ENCODE data around the gene PDE7B.

Gene PDE7B

GRCh38 chr6:135890876-135891275 is 39.4 kb downstream of the PDE7B start:
- DNase-seq, result no peak

GRCh38 chr6:135891710-135892109 is 40.2 kb downstream of the PDE7B start:
- no peak for DNase-seq

GRCh38 chr6:135895231-135895911 is 43.9 kb downstream of the PDE7B start:
- no peak for DNase-seq

- no peak for DNase-seq
Measured at GRCh38 chr6:135897087-135897486, 45.6 kb downstream of the PDE7B start.

DNA sequence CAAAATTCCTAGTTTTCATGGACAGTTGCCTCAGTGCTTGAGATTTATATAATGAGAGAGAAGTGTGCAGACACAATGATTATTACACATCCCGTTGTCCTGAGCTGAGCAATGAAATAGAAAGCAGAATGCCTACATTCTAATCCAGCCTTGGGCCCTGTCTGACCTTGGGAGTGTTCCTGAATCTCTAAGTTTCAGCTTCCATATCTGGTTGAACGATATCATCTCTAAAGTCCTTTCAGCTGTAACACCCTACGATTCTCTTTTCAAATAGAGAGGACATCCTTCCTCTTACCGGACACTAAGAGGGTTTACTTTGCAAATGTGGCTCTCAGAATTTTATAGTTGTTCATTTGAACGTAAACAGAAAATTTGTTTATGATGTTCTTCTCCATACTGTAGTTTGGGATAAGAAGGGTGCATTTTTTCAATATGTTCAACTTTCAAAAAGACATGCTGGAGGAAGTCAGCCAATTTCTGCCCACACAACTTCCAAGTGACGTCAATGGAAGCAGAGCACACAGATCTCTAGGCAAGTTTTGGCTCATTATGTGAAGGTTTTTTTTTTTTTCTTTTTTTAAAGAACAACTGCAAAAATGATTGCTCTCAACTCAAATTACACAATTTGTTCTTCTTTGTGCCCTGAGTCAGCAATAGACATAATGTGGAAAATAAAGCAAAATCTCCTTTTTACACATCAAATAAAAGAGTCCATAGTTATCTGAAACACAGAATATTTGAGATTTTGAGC is 50.4 kb downstream of the PDE7B start:
- no peak for DNase-seq

GRCh38 chr6:135902756-135903331 is 51.3 kb downstream of the PDE7B start:
- no peak for DNase-seq

- DNase-seq, result no peak
Measured at GRCh38 chr6:135904666-135905065, 53.2 kb downstream of the PDE7B start.

GRCh38 chr6:135905604-135906300 is 54.3 kb downstream of the PDE7B start:
- DNase-seq, result no peak

GRCh38 chr6:135906542-135906941 is 55.0 kb downstream of the PDE7B start:
- DNase-seq, result no peak

- no peak for DNase-seq
Measured at GRCh38 chr6:135906972-135907465, 55.5 kb downstream of the PDE7B start.

DNA sequence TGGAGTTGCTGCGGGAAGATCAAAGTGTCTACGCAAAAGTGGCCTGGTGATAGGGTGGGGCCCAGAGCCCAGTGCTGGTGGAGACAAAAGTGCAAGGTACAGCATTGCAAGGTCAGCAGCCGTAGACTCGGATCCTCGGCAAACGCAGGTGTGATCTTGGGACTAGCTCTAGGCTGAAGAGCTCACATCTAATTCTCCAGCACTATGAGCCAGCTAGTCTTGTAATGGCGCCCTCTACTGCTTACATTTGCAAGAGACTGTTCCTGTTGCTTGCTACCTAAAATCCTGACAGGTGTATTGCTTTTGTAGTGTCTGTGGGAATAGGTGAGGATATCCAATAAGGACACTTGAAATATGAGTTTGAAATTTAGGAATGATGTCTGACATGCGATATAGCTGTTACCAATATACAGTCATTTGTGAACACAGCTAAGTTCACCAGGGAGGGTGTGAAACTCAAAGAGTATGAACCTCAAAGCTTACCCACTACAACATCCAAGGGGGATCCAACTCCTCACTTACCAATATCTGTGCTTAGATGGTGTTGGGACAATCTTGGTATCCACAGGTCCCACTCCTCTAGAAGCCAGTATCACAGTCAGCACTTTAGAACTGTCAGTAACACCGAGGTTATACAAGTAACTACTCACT is 58.4 kb downstream of the PDE7B start:
- DNase-seq, result no peak

DNA sequence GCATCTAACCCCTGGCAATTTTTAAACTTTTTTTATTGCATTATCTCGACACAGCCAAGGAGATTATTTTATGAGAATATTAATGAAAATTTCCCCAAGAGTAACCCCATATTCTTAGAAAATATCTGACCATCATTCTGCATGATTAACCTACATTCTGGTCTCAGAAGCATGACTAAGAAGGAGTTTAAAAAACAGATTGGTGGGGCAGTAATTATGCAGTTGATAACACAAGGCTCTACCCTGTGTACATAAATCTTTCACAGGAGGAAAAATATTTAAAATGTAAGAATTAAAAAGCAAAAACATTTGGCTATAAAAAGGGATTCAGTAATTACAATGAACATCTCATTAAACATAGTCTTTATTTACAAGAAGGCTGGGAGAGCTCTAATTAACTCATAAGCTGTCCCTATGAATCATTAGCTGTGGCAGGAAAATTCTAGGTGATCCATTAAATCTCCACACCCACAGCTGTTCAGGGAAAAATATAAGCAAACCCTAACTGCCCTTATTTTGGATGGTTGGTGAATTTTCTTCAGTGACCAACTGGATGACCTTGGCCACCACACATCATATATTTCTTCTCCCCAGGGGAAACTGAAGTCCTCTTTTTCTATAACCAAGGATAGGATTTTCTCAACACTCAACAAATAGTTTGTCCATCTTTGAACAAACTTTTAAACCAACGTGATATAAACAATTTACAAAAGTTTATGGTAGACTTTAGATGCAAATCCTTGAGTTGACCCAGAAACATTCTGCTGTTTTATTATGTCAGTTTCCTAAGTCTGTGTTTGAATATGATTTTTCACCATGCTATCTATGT is 59.5 kb downstream of the PDE7B start:
- DNase-seq, result no peak

DNA sequence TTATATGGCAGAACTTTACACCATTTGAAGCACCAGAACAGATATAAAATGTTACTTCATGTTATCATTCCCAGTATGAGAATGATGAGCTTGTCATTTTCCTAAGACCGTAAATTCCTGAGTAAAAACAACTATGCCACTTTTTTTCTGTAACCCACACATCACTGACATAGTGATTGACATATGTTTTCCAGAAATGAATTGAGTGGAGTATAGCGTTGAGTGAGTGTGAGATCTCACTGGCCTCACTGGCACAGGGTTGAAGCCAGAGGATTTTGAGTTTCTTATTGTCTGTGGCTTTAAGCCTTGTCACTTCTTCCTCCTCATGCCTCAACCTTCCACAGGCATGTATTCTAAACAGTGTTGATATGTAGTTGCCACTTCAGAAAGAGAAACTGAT is 62.3 kb downstream of the PDE7B start:
- DNase-seq, result no peak

GRCh38 chr6:135919026-135919425 is 67.5 kb downstream of the PDE7B start:
- no peak for DNase-seq

- DNase-seq, result no peak
Measured at GRCh38 chr6:135920689-135921088, 69.2 kb downstream of the PDE7B start.

- DNase-seq, result no peak
Measured at GRCh38 chr6:135921188-135921587, 69.7 kb downstream of the PDE7B start.

- DNase-seq, result no peak
Measured at GRCh38 chr6:135922174-135922573, 70.7 kb downstream of the PDE7B start.

GRCh38 chr6:135922746-135923145 is 71.2 kb downstream of the PDE7B start:
- DNase-seq, result no peak

GRCh38 chr6:135932651-135933050 is 81.2 kb downstream of the PDE7B start:
- no peak for DNase-seq

DNA sequence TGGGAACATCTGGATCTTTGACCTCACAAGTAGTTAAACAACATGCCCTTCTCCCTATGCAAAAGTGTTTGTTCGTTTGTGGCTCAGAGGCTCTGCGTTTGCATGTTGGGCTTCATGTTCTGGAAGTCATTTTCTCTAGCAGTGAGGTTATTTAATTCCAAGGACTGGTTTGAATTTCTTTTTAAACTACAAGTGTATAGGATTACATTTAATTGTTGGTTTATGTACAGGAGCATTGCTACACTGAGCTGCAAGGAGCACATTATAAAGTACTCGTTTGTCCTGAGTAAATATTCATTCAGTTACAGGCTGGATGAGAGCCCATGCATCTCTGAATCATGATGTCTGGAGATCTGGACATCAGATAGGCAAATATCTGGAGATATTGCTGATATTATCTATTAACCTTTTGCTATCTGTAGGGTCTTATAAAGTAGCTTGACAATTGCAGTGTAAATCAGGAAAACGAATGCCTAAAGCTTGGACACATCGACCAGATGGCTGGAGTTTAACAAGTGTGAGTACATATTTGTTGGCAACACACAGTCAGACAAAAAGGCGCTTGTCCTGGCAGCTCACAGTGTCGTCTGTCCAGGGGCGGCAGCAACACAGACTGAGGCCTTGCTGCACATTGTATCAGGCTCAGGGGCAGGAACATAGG is 84.6 kb downstream of the PDE7B start:
- no peak for DNase-seq

DNA sequence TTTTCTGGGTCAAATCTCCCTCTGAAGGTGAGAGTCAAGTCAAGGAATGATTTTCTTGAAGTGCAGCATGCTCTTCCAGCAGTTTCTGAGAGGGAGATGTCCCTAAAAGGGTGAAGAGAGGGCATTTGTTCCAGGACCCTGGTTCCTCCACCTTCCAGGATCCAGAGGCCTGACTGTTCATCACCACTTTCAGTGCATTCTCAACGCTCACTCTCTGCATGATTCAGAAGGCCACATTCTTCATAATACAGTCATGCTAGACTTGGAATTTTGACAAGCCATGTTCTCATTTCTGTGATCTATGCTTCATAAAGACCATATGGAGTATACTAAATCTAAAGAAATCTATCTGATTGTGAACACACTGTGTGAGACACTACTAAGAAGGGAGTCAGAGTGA is 85.1 kb downstream of the PDE7B start:
- DNase-seq, result no peak

Data from SIG-M5 (cell line).